CD4-positive, alpha-beta T cell treated with Interleukin-17A for 4 hours (primary cell): ENCODE data around the gene CIZ1.
"Not testable (repeated sequence)": the region's sequence is repeated elsewhere in the genome, so short reads cannot be mapped to it uniquely, and the experiment has no call there.

ENCODE experiments used
- DNase-seq: peaks from one replicate; pipeline ENCODE4 v3.0.0-alpha.2; 2020; ENCODE audit warnings: mixed read lengths

CIZ1 gene

DNA sequence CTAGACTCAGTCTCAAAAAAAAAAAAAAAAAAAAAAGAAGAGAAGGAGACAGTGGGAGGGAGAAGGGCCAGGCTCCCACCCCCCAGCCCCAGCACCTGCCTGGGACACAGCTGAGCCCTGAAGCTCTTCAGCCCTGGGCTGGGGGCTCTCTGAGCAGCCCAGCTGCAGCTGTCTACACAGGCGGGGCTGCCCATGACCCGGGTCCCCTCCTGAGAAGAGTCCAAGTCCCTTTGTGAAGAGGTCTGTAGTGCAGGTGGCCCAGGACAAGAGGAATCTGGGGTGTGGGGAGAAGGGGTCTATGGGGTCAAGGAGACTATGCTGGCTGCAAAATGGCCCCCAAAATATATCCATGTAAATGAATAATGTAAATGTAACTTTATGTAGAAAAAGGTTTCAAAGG lies 48.8 kb downstream of the CIZ1 start:
- no peak for DNase-seq

DNA sequence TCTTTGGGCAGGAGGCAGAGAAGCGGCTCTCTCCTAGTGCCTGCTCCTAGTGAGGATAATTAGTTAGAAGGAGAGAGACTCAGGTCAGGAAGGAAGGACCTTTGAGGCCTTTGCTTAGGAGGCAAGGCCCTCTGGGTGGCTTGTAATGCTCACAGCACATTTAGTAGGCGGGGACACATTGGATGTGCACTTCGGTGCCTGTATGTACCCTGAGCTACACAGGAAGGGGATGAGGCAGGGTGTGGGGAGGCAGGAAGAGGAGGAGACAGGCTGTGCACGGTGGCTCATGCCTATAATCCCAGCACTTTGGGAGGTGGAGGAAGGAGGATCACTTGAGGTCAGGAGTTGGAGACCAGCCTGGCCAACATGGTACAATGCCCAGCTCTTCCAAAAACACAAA lies 49.3 kb downstream of the CIZ1 start:
- peak; percentile 55 for DNase-seq

DNA sequence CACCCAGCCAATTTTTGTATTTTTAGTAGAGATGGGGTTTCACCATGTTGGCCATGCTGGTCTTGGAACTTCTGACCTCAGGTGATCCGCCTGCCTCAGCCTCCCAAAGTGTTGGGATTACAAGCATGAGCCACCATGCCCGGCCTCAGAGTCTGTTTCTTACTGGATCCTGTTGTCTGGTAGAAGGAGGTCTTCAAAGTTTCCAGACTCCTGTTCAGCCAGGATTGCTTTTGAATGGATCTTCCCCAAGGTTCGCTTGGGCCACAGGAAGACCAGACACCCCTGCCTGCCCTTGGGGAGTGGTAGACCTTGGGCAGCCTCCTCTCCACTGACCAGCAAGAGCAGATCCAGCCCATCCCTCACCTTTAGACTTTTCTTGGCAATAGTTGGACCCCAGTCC lies 49.8 kb downstream of the CIZ1 start:
- no peak for DNase-seq

DNA sequence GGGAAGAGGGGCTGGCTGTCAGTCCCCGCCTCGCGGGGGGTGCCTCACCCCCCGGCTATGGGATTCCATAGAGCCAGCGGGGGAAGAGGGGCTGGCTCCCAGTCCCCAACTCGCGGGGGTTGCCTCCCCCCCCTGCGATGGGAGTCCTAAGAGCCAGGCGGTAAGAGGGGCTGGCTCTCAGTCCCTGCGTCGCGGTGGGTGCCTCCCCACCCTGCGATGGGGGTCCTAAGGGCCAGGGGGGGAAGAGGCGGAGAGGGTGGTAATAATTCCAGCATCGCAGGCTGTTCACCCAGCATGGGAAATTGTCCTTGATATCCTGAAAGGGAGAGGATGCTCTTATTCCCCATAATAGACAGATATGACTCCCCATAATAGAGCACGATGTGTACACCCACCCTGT lies 51.8 kb downstream of the CIZ1 start:
- DNase-seq: no peak

DNA sequence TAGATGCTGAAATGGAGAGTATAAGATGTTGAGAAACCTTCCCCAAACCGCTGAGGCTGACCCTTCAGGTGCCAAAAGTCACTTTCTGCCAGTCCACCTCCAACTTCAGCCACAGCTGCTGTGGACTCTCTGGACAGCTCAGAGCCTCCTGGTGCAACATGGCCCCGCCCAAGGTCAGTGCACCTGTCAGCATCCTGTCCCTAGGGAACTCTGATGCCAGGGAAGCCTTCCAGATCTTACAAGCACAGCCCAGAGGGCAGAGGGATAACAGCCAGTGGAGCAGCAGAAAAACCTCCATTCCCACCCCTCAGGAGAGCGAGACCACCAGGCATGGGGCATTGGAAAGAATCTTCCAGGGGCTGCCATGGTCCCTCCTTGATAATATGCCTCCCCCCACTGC lies 53.4 kb downstream of the CIZ1 start:
- DNase-seq: no peak

DNA sequence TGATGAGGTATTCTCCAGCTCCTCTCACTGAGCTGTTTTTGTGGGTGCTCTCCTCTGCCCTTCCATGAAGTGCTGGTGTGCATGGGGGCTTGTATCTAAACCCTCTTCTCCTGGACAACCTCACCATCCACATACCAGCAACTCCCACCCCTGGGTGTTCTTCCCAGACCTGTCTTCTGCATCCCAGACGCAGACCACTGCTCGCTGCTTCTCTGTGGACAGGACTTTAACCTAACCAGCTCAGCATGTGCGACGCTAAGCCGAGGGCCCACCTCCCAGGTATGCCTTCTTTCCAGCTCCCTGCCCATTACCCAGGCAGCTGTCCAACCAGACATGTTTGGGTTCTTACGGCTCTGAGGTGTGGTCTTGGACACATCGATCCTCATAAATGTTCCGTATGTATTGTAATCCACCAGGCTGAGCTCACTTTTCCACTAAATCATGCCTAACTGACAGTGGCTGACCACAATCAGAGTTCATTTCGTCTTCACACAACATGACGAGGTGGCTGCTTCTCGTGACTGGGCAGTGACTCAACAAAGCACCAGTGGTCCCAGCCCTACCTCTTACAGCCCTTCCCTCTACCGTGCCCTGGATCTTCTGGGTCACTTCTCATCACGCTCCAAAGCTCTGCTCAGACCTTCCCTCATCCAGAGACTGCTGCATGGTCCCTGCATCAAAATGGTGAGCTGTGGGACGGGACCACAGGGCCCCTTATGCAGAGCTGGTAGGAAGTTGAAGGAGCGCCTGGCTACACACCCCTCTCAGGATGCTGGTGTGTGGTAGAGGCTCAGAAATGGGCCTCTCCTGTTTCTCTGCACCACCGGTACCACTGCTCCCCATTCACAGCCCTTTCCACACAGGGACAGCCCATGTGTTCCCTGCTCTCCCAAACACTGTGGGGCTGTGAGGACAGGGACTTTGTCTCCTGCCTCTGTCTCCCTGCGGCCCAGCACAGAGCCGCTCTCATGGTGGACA lies 54.3 kb downstream of the CIZ1 start:
- DNase-seq: no peak

DNA sequence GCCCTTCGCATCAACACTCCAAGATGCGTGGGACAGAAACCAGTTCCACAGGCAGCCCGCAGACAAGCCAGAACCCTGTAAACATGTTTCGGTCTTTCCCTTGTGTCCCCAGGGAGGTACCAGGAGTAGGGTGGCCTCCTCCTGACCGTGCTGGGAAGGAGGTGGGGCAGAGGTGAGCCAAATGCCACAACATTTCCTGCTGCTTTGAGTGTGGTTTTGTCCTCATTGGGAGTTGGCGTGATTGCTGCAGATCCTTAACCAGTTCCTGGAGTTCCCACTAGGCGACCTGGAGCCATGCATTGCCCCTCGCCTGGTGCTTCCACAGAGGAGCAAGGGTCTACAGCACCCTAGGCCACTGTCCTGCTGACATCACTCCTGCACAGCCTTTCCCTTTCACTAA lies 55.8 kb downstream of the CIZ1 start:
- not testable (repeated sequence) for DNase-seq

DNA sequence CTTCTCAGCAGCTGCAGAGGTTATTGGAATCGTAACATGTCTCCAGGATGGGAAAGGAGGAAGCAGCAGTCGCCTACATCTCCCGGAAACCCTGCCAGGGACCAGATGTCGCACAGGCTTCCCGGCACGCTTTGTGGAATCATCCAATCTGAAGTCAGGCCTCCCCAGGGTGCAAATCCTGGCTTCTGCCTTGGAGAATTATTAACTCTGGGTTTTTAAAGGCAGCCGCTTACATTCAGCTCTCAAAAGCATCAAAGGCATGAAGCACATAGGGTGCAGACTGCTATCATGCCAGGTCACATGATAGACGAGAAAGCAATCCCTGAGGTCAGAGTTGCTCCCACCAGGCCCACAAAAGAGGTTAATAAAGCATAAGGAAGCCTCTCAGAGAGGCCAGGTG lies 59.2 kb downstream of the CIZ1 start:
- DNase-seq: not testable (repeated sequence)

DNA sequence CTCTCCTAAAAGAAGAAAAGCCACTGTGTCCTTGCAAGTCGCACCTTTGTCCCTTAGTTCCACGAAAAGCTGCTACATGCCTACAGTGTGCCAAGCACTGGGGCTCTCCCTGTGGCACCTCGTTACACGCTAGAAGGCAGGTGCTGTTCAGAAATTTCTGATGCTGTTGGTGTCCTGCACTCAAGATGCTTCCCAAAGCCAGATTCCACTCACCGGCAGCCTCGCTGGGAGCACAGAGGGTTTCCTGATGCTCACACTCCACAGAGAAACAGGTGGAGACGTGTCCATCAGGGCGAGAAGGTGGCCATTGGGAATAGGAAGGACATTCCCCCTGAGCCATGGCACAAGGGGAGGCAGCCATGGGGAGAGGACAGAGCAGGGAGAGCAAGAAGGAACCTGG lies 60.0 kb downstream of the CIZ1 start:
- DNase-seq: not testable (repeated sequence)

DNA sequence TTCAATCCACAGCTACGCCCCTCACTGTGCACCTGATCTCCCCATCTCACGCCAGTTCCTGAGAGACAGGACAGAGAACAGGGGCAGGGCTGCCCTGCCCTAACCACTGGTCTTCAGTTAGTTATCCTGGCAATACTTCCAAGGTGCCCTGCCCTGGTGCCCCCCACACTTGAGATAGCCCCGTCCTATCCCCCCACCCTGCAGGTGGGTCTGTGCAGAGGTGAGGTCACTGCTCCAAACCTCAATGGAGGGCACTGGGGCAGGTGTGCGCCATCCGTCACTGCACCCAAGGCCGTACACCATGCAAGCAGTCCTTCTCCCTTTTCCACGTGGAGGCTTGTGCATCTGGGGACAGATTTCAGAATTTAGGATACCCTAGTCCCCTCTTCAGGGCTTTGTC lies 60.7 kb downstream of the CIZ1 start:
- not testable (repeated sequence) for DNase-seq

DNA sequence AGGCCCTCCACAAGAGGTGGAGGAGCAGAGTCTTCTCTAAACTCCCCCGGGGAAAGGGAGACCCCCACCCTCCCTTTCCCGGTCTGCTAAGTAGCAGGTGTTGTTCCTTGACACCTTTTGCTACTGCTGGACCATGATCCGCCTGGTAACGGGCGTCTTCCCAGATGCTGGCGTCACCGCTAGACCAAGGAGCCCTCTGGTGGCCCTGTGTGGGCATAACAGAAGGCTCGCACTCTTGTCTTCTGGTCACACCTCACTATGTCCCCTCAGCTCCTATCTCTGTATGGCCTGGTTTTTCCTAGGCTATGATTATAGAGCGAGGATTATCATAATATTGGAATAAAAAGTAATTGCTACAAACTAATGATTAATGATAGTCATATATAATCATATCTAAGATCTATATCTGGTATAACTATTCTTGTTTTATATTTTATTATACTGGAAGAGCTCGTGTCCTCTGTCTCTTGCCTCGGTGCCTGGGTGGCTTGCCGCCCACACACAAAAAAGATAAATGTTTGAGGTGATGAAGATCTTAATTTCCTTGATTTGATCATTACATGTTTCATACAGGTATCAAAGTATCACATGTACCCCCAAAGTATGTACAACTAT lies 61.3 kb downstream of the CIZ1 start:
- not testable (repeated sequence) for DNase-seq

DNA sequence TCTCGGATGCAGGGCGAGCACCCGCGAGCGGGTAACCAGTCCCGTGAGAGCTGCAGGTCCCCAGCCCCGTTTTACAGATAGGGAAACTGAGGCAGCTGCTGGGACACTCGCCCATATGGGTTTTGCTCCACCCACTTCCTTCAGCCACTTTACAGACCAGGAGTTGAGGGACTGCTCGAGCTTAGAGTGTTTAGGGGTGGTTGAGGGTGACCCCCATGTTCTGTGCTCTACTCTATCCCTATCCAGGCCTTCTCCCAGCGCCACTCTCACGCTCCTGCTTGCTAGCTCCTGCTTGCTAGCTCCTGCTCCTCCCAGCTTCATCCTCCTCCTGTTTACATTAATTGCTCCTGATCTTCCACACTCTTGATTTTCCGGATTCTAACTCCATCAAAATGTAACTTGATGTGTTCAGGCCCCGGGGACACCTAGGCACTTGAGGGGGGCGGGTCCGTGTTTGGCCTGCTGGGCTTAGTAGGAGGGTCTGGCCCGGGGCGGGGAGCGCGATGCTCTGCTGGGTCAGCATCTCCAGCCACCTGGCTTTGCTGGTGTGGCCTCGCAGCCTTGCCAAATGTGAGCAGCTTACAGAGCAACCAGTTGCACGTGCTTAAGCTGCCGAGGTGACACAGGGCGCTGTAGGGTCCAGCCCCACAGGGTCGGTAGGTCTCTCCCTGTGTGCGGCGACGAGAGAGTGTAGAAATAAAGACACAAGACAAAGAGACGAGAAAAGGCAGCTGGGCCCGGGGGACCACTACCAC lies 62.4 kb downstream of the CIZ1 start:
- no peak for DNase-seq

DNA sequence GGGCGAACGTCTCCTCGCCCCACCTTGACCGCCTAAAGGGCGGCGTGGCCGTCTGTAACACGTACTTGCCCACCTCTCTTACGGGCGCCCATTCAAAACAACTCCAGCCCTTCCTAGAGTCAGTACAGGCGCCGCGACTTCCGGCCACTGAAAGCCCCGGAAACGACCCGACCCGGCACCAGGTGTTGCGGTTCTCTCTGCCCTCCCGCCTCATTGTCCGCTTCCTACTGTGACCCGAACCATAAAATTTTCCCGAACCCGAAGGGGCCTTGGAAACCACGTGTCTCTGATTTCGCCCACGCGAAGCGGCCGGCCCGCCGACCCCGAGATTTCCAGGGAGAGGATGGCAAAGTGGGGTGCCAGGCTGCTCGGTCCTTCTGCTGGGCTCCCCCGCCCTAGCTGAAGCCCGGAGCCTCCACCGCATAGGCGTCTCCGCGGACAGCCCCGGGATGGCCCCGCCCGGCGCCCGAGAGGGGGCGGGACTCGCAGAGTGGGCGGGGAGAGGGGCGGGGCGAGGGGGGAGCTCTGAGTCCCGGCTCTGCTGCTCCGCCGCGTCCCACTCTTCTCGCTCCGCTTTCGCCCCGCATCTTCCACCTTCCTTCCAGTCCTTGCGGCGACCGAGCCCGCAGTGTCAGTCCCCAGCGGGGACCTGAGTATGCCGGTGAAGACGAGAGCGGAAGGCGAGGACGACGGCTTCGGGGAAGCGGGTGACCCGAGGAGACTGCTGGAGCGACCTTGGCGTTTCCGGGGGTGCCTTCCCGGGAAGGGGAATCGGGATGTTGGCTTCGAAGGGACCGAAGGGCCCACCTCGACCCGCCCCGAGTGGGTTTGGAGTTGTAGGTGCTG lies 63.2 kb downstream of the CIZ1 start:
- DNase-seq: peak; percentile 86

DNA sequence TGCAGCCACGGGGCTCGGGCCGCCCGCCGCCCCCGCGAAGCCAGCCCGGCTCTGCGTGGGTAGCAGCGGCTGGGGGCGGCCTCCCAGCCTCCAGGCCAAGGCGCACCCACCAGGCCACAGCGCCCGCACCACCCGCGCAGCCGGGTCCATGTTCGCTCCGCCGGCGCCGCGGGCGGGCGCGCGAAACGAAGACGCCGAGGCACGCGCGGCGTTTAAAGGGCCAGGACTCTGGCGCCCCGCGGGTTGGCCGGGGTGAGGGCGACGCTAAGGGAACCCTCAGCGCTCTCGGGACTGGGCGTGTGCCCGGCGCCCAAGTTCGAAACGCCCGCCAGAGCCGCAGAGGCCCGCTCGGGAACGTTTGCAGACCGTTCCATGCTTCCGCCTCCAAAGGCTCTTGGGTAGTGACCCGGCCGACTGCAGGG lies 63.8 kb downstream of the CIZ1 start, which contains the start of gene PTGES2:
TSS of gene PTGES2 (minus strand) at position 162 of the 422 bp plus-strand sequence. CDS start at position 150, 12 bp downstream.
- DNase-seq: peak; percentile 82

DNA sequence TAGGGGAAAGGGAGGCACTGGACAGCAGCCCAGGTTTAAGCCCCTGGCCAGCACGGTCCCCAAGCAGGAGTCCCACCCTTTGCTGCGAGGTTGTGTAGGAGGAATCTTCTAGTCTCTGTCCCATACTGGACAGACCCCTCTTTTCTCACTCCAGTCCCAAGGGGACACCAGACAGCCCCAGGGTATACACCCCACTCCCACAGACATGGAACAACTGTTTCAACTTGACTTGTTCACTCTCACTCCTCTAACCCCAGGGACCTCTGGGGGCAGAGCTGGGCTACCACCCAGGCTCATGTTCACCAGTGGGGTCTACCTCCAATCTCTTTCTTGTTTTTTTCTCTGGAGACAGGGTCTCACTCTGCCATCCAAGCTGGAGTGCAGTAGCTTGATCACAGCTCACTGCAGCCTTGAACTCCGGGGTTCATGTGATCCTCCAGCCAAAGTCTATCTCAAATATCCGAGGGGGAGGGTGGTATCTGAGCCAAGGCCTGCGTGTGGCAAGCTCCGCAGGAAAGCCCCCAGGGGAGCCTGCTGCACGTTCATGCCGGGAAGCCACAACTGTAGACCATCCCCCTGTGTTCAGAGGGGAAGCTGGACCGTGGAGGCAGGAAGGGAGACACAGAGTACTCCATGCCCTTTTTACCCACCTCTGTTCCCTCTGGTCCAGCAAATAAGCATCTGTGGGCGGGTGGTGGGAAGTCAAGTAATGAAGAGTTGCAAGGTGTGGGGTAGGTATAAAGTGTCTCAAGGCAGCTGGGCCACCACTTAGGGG lies 65.6 kb downstream of the CIZ1 start:
- DNase-seq: no peak

DNA sequence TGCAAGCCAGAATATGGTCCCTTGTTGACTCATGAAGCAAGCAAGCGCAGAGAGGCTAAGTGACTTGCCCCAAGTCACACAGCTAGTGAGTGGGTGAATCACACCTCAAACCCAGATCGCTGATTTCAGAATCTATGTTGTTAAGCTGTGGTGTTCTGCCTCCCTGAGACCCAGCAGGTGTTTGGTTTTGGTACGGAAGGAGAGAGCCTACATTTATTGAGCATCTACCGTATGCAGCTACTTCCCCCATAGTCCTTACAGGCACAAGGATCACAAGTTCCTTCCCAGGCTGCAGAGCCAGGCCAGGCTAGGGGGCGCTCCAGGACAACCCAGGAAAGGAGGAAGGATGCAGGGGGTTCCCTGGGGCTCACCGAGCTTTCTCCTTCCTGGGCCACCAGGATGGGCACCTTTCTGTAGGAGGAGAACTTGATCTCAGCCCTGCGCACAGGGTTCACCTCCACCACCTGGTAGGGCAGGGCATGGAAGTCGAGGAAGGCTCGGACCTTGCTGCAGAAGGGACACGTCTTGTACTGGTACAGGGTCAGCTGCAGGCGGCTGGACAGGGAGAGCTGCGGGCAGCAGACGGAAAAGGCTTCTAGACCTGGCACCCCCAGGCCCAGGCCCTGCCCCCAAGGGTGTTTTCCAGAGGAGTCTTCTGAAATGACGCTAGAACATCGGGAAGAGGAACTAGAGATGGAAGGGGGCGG lies 66.3 kb downstream of the CIZ1 start:
- peak; percentile 66 for DNase-seq

DNA sequence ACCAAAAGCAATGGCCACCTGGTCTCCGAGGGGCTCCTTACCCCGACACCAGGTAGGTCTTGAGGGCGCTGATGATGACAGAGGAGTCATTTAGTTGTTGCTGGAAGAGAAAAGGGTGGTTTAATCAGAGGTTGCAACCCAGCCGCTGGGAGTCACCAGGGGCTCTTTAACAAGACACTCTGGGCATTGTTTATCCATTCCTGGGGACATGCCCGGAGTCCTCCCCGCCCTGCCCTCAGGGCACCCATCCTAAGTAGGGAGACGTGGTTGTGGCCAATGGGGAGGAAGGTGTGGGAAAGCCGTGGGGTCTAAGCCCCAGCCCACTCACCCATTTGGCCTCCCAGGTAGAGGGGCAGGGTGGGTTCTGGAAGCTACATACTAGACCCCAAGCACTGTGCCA lies 66.9 kb downstream of the CIZ1 start:
- DNase-seq: no peak

DNA sequence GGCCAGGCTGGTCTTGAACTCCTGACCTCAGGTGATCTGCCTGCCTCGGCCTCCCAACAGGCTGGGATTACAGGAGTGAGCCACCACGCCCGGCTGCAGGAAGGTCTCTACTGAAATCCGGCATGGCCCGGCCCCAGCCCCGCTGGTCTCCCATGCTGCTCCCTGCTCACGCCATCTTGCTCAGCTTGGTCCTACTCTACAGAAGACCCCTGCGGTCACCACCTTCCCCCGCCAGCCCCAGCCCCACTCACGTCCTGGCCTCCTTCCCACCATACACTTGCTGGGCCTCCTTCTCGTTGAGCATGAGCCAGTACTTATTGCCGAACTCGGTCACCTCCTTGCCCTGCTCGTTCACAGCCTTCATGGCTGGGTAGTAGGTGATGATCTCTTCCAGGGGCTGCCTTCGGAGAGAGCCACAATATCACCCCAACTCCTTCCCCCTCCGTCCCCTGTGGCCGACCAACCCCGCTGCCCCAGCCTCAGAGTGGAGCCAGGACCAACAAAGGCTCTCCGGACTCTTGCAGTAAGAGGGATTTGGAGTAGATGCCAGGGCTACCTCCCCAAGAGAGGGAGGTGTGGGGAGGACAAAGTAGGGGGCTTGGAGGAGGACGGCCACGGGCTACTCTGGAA lies 67.8 kb downstream of the CIZ1 start:
- DNase-seq: no peak

DNA sequence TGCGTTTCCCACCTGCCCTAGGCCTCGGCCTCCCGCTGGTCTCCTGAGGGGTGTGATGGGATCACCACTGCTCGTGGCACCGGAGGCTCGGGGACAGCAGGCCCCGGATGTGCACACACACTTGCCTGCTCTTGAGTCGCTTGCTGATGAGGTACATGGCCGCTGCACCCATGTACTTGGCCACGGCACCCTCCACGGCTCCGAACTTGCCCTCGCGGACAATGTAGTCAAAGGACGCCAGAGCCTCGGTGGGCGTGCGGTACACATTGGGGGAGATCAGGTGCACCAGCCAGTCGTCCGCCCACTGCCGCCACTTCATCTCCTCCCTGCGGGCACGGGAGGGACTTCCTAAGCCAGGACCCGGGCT lies 68.6 kb downstream of the CIZ1 start:
- no peak for DNase-seq
